Measurements from ENCODE around the gene NEU3.

The NEU3 gene

DNA sequence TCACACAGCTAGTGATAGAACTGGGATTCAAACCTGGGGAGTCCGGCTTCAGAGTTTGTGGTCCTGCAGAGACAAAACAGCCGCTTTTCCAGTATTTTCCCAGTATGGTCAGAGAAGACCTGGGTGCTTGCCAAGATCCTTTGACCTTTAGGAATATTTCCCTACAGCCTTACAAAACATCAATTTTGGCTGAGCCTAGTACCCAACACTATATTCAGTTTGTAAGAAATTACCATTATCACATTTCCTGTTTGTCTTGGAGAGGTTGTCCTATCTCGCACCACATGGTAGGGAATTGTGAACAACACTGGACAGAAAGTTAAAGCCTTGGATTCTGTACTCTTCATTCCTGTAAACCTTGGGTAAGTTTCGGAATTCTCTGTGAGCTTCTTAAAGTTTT, 10.7 kb upstream of the NEU3 start:
- Histone ChIP-seq H3K9ac (no peak overlapping the region), H3K4me2 (ENCODE audit: low read length) (no peak overlapping the region), H3K27me3 (ENCODE audit: control insufficient read depth, insufficient read depth, low read length) (no peaks in the 10 kb centered on the region), H3K79me2 (peaks cover 1% of the 10 kb centered on the region), H3K4me3 (ENCODE audit: low read depth, low read length) (no peak overlapping the region), H3K4me1 (no peaks in the 10 kb centered on the region), H2AFZ (no peak overlapping the region), H3K36me3 (ENCODE audit: control insufficient read depth, insufficient read depth, low read length) (no peaks in the 10 kb centered on the region), H3K9me3 (ENCODE audit: control insufficient read depth, low read length) (no peaks in the 10 kb centered on the region), H3K27ac (no peak overlapping the region)
- TF ChIP-seq, protein P1, sequence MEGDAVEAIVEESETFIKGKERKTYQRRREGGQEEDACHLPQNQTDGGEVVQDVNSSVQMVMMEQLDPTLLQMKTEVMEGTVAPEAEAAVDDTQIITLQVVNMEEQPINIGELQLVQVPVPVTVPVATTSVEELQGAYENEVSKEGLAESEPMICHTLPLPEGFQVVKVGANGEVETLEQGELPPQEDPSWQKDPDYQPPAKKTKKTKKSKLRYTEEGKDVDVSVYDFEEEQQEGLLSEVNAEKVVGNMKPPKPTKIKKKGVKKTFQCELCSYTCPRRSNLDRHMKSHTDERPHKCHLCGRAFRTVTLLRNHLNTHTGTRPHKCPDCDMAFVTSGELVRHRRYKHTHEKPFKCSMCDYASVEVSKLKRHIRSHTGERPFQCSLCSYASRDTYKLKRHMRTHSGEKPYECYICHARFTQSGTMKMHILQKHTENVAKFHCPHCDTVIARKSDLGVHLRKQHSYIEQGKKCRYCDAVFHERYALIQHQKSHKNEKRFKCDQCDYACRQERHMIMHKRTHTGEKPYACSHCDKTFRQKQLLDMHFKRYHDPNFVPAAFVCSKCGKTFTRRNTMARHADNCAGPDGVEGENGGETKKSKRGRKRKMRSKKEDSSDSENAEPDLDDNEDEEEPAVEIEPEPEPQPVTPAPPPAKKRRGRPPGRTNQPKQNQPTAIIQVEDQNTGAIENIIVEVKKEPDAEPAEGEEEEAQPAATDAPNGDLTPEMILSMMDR (IDR thresholded peaks at IDR 0.05) = no peak

- H3K9me3 ChIP-seq (ENCODE audit: control insufficient read depth, low read length) = no peaks in the 10 kb centered on the region
Observed at GRCh38 chr11:74980634-74981033, 8.1 kb upstream of the NEU3 start.

GRCh38 chr11:74981888-74982287, 6.8 kb upstream of the NEU3 start:
- no peaks in the 10 kb centered on the region for H3K27me3 ChIP-seq (ENCODE audit: control insufficient read depth, insufficient read depth, low read length)
- TF ChIP-seq, protein P1 (IDR thresholded peaks at IDR 0.05) = no peak
- no peak overlapping the region for H3K27ac ChIP-seq
- H3K4me2 ChIP-seq (ENCODE audit: low read length) = no peak overlapping the region
- no peak overlapping the region for H3K9ac ChIP-seq
- no peaks in the 10 kb centered on the region for H3K4me1 ChIP-seq
- H2AFZ ChIP-seq = no peak overlapping the region
- H3K36me3 ChIP-seq (ENCODE audit: control insufficient read depth, insufficient read depth, low read length) = no peaks in the 10 kb centered on the region
- H3K9me3 ChIP-seq (ENCODE audit: control insufficient read depth, low read length) = no peaks in the 10 kb centered on the region
- no peaks in the 10 kb centered on the region for H3K79me2 ChIP-seq
- H3K4me3 ChIP-seq (ENCODE audit: low read depth, low read length) = no peak overlapping the region

More at GRCh38 chr11:74980634-74981033, 8.1 kb upstream of the NEU3 start:
- Histone ChIP-seq H3K4me1 (no peaks in the 10 kb centered on the region), H3K4me3 (ENCODE audit: low read depth, low read length) (no peak overlapping the region), H2AFZ (no peak overlapping the region), H3K9ac (no peak overlapping the region), H3K79me2 (no peaks in the 10 kb centered on the region), H3K27ac (no peak overlapping the region), H3K36me3 (ENCODE audit: control insufficient read depth, insufficient read depth, low read length) (no peaks in the 10 kb centered on the region), H3K27me3 (ENCODE audit: control insufficient read depth, insufficient read depth, low read length) (no peaks in the 10 kb centered on the region), H3K4me2 (ENCODE audit: low read length) (no peak overlapping the region)
- TF ChIP-seq, protein P1 (IDR thresholded peaks at IDR 0.05) = no peak

GRCh38 chr11:74984070-74984469, 4.7 kb upstream of the NEU3 start:
- Histone ChIP-seq H3K4me2 (ENCODE audit: low read length) (no peak overlapping the region), H3K4me1 (no peaks in the 10 kb centered on the region), H3K79me2 (no peaks in the 10 kb centered on the region)

GRCh38 chr11:74984730-74985129, 4.0 kb upstream of the NEU3 start:
- no peak overlapping the region for H3K27ac ChIP-seq
- no peaks in the 10 kb centered on the region for H3K9me3 ChIP-seq (ENCODE audit: control insufficient read depth, low read length)
- H3K79me2 ChIP-seq = no peaks in the 10 kb centered on the region
- no peak overlapping the region for H3K9ac ChIP-seq
- no peak overlapping the region for H2AFZ ChIP-seq
- no peaks in the 10 kb centered on the region for H3K36me3 ChIP-seq (ENCODE audit: control insufficient read depth, insufficient read depth, low read length)
- no peaks in the 10 kb centered on the region for H3K27me3 ChIP-seq (ENCODE audit: control insufficient read depth, insufficient read depth, low read length)
- TF ChIP-seq, protein P1 (IDR thresholded peaks at IDR 0.05) = no peak
- H3K4me2 ChIP-seq (ENCODE audit: low read length) = no peak overlapping the region
- no peak overlapping the region for H3K4me3 ChIP-seq (ENCODE audit: low read depth, low read length)
- peaks cover under 1% of the 10 kb centered on the region for H3K4me1 ChIP-seq

More at GRCh38 chr11:74984070-74984469, 4.7 kb upstream of the NEU3 start:
- H3K36me3 ChIP-seq (ENCODE audit: control insufficient read depth, insufficient read depth, low read length) = no peaks in the 10 kb centered on the region
- H3K27ac ChIP-seq = no peak overlapping the region
- TF ChIP-seq, protein P1 (IDR thresholded peaks at IDR 0.05) = no peak
- H3K9ac ChIP-seq = no peak overlapping the region
- no peaks in the 10 kb centered on the region for H3K27me3 ChIP-seq (ENCODE audit: control insufficient read depth, insufficient read depth, low read length)
- no peak overlapping the region for H3K4me3 ChIP-seq (ENCODE audit: low read depth, low read length)
- no peaks in the 10 kb centered on the region for H3K9me3 ChIP-seq (ENCODE audit: control insufficient read depth, low read length)
- no peak overlapping the region for H2AFZ ChIP-seq

All from parathyroid adenoma (tissue), 2 donors.